ENCODE measurements around the gene GPR37L1.

- no peak for TF ChIP-seq POLR2AphosphoS5 (IDR thresholded peaks at IDR 0.05)
- no peak for TF ChIP-seq REST (IDR thresholded peaks at IDR 0.05; ENCODE audit: borderline replicate concordance)
- no peak for TF ChIP-seq MXI1 (conservative IDR thresholded peaks at IDR 0.05; ENCODE audit: poor library complexity, severe bottlenecking)
- no peak for TF ChIP-seq CTCF (IDR thresholded peaks at IDR 0.05; ENCODE audit: poor library complexity, severe bottlenecking)
These were observed 3.7 kb downstream of the GPR37L1 start for GRCh38 chr1:202126426-202126825.
